ENCODE results near the gene TMEM164.

TMEM164 gene

DNA sequence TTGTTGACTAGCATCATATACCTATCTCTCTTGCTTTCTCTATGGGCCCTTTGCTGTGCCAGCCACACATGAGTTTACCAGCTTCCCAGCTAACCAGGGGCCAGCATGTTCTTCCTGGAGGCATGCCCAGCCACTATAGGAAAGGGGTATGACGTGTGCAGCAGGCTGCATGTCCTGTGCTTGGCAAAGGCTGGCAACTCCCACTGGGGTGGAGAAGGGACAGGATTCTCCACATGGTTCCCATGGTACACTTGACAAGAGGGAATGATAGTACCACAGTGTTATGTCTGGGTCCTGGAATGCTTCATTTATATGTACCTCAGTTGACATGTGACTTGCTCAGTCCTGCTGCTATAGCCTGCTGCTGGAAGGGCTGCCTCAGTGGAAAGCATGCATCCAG, 78.8 kb downstream of the TMEM164 start:
- DNase-seq = no peak

DNA sequence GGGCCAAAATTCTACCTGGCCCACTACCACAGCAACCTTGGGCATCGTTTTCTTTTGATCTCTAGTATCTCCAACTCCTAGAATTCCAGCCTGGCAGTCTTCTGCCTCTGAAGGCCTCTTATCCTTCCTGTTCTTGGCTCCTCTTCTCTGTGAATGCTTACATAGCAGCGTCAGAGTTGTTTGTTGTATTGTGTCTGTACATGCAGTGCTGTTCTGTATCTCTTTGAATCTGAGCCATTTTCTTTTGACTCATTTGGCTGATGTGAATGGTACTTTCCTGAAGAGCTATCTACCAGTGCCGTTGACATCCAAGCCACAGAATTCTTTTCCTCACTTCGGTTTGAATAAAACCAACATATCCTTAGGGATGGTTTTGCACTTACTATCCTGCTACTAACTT, 79.2 kb downstream of the TMEM164 start:
- DNase-seq = peak; percentile 71

- peak; percentile 22 for DNase-seq
These were observed 83.4 kb downstream of the TMEM164 start for GRCh38 chrX:110086162-110086915.

DNA sequence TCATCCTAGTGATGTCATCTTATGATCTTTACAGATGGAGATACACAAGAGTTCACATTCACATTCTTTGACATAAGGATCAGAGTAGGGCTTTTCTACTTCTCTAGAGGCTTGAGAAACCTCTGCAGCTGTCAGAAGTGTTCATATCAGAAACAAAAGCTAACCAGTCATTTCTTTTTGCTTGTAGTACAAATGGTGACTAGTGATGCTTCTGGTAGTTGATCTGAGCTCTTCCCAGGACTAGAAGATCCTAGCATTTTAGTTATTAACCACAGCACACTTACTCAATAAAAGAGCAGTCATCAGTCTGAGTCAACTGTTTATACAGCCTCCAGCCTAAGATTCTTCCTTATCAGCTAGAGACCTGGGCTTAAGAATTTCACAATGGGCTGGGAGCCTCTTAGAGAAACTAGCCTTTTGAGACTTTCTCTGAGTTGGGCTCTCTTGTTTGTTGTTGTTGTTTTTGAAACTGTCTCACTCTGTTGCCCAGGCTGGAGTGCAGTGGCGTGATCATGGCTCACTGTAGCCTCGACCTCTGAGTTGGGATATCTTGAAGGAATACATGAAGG, 84.1 kb downstream of the TMEM164 start:
- peak; percentile 86 for DNase-seq

GRCh38 chrX:110087485-110088356, 84.8 kb downstream of the TMEM164 start:
- DNase-seq = peak; percentile 94

DNA sequence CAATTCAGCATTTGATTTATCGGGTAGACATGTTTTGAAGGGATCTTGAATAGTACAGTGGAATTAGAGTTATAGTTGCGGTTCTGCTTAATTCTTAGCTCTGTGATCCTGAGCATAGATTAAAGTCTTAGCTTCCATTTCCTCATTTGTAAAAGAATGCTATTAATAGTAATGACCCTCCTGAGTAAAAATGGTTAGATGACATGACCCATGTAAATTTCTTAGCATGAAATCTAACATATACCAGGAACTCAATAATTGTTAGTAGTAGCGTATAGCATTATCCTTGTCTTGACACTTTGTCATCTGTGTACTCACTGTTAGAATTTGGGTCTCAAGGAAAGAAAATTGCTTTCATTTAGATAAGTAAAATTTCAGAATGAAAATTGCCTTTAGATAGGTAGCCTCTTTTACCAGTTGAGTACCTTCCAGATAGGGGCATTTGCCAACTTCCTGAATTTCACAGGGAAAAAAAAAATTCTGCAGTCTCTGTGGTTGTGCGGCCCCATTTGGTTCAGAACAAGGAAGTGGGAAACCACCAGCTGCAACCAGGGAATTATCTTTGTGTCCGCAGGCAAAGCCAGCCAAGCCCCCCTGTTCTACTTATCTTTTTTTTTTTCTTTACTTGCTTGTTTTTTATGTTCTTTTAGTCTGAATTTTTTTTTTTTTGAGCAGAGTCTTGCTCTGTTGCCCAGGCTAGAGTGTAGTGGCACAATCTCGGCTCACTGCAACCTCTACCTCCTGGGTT, 86.9 kb downstream of the TMEM164 start:
- DNase-seq = no peak

DNA sequence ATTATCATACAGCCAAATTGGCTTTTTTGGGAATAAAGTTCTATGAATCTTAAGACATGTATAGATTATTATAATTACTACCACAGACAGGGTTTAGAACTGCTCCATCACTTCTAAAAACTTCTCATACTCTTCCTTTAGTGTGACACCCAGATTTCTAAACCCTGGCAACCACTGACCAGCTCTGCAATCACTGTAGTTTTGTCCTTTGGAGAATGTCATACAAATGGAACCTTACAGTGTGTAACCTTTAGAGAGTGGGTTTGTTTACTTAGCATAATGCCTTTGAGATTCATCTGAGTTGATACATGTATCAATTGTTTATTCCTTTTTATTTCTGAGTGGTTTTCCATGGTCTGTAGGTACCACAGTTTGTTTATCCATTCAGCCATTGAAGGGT, 95.0 kb downstream of the TMEM164 start:
- no peak for DNase-seq

GRCh38 chrX:110103344-110103743, 100.4 kb downstream of the TMEM164 start:
- no peak for DNase-seq

GRCh38 chrX:110104078-110104477, 101.2 kb downstream of the TMEM164 start:
- no peak for DNase-seq

GRCh38 chrX:110108381-110108821, 105.5 kb downstream of the TMEM164 start:
- no peak for DNase-seq

DNA sequence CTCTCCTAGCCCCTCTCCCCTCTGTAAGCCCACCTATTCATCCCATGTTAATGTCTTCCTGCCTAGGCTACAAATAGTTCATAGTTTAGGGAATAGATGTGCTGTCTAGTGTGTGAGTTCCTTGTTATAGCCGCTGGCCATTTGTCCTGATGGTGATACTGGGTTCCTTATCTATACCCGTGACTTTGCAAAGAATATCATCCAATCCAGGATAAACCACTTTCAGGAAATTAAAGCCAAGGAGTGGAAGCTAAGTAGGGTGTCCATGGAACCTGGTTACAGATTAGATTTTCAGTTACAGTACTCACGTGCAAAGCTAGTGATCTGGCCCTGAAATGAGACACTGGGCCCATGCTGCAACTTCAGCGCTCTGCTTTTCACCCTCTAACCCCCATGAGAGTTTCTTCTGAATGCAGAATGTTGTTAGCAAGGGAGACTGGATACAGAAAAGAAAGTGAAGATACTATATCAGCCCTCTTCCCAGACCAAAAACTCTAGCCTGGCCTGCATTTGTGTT, 111.4 kb downstream of the TMEM164 start:
- DNase-seq = no peak

- no peak for DNase-seq
These were observed 113.4 kb downstream of the TMEM164 start for GRCh38 chrX:110116066-110116980.

DNA sequence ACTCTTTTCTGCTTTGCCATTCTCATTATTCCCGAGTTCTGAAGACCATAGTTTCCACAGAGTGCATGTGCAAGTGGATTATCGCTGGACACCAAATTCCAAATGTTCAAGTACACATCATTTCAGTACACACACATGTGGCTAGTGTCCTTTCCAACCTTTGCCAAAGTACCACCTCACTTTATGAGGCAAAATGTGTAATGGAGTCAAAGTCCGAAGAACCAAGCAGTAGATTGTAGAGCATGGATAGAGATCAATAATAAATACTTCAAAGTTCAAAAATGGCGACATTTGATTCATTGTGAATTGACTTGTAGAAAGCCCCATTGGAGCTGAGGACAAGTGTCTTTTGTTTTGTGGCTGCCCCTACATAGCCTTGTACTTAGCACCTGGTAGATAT, 115.6 kb downstream of the TMEM164 start:
- DNase-seq = no peak

GRCh38 chrX:110119480-110119879, 116.6 kb downstream of the TMEM164 start:
- no peak for DNase-seq

DNA sequence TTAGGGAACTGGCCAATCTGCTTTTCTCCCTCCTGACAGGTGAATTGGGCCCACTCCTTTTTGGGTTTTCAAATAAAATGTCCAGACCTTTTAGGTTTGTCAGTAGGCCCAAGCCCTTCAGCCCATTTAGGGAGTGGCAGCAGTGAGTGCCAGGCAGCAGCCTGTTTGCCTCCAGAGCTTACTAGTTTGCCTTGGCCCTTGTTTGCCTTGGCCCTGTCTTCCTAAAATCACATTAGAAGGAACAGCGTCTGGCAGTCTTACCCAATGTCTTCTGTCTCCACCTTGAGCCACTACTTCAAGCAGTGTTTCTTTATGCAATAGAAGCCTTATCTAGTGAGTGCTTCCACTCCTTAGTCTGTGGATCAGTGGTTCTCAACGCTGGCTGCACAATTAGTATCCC, 117.1 kb downstream of the TMEM164 start:
- no peak for DNase-seq

DNA sequence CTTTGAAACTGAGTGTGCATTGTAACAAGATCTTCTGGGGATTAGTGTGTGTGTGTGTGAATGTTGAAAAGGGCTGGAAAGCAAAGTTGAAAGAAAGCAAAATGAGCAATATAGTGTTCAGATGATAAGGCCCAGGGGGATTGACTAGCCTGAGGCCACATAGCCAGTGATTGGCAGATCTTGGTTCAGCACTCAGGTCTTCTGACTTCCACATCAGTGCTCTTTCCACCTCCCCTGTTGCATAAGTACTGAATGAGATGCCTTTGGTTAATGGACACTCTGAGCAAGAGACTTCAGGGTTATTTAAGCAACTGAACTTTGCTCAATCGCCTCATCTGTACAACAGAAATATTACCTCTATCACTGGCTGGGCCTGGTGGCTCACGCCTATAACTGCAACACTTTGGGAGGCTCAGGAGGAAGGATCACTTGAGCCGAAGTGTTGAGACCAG, 120.4 kb downstream of the TMEM164 start:
- DNase-seq = no peak

DNA sequence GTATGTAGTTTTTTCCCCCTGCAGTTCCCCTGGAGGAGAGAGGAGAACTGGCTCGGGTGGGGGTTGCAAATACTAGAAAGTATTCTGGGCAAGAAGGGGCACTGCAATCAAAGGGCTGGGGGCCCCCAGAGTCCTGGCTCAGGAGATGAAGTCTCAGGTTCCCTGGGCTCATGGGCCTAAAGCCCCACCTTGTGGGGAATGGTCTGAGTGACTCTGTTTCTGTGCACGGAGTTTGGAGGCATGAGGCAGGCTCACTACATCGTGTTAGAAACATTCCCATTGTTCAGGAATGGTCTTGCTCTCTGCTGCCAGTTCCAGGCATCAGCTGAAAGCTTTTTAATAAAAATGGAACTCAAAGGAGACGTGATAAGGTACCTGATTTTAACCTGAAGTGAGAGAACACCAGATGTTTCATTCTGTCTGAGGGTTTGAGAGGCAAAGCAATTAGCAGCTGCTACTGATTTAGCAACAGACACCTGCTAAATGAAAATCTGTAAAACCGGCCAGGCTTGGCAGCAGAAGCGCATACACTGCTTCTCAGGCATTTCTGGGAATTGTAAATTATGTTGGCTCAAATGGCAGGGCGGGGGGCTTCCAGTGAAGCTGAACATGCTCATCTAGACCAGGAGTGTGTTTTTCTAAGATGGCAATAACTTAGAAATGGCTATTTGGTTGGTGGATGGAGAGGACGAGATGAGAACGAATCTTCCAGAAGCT, 122.7 kb downstream of the TMEM164 start:
- DNase-seq = peak; percentile 10

DNA sequence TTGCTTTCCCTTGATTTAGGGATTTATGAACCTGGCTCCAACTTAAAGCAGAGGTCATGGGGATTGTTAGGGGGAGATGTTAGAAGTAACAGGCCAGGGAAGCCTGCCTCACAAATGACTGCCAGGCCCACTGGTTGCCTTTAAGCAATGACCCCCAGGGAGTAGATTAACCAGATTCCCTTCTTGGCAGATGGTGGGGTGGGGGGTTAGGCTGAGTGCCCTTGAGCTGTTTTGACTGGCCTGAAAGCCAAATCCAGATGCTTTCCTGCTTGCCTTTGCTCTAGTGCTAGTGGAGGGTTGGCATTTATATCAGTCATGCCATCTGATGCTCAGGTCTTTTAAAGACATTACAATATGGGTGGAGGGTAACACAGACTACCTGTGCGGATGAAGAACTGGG, 128.1 kb downstream of the TMEM164 start:
- DNase-seq = no peak

DNA sequence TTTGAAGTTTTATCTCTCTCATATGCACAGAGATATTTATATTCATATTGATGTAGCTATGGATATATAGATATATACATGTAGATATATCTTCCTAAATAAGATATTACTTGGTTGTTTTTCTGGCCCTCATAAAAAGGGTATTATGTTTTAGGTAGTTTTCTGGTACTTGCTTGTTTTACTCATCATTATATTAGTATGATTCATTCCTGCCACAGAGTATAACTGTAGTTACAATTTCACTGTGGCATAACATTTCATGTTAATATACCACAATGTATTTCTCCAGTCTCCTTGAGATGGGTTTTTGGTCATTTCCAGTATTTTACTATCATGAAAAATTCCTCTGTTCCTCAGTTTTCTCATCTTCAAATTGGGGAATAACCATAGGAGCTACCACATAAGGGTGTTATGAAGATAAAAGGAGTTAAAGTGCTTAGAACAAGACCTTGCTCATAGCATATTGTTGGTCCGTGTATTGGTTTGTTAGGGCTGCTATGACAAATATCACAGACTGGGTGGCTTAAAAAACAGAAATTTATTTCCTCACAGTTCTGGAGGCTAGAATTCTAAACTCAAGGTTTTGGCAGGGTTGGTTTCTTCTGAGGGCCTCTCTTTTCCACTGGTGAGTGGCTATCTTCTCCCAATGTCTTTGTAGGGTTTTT, 129.7 kb downstream of the TMEM164 start:
- DNase-seq = no peak

Measured in fibroblast of skin of abdomen (primary cell).